Stomach (tissue), 9 donors: ENCODE results near the gene PALM. TPM values are rescaled to one million over a fixed set of nuclear protein-coding genes. Genes with fewer than 3 reads are reported as not detected.

Experiments used
- DNase-seq, 2 donors: peaks; one replicate each; pipeline versions ENCODE4 v3.0.0 to v3.0.0-alpha.2; 2013 to 2019
- H3K27ac ChIP-seq, 5 donors: fragments of 200-600 bp in 4 of 5; sonication (generic) in 4 of 5; one replicate each; pipeline ENCODE4 v1.5.1; 2013 to 2019; ENCODE audit warnings: mild to moderate bottlenecking in 1 of 5, moderate library complexity in 1 of 5
- H3K27me3 ChIP-seq, 3 donors: fragments of 200-600 bp; sonication (generic); one replicate each; pipeline ENCODE4 v1.5.1; 2017 to 2019; ENCODE audit warnings: mixed run types in 1 of 3
- H3K36me3 ChIP-seq, 4 donors: fragments of 200-600 bp; sonication (generic); 1 replicate in 3 of 4; 2 replicates in 1 of 4; pipeline ENCODE4 v1.5.1; 2016 to 2019
- H3K4me1 ChIP-seq, 4 donors: fragments of 200-600 bp; sonication (generic); one replicate each; pipeline ENCODE4 v1.5.1; 2016 to 2019
- H3K4me3 ChIP-seq, 4 donors: fragments of 200-600 bp; sonication (generic) in 3 of 4; one replicate each; pipeline ENCODE4 v1.5.1; 2016 to 2019; ENCODE audit warnings: mild to moderate bottlenecking in 1 of 4
- H3K9me3 ChIP-seq, 4 donors: fragments of 200-600 bp; sonication (generic); one replicate each; pipeline ENCODE4 v1.5.1; 2016 to 2019
- CTCF ChIP-seq, 7 experiments: fragments of 450-650 bp in 4 of 7; fragments of 200-600 bp in 3 of 7; sonication (generic) in 3 of 7; IDR thresholded peaks; one replicate each; pipeline ENCODE4 v1.5.1; 2016 to 2019; ENCODE audit warnings: antibody characterized with exemption in 7 of 7, control low read depth in 2 of 7, mild to moderate bottlenecking in 1 of 7
- EP300 ChIP-seq: sonication (generic); formaldehyde crosslinking; IDR thresholded peaks from one replicate; pipeline ENCODE4 v1.6.1; 2017; ENCODE audit warnings: antibody characterized with exemption
- POLR2A ChIP-seq, 4 donors: fragments of 450-650 bp; IDR thresholded peaks; one replicate each; pipeline ENCODE4 v1.6.1; 2016; ENCODE audit warnings: antibody characterized with exemption in 4 of 4, control low read depth in 2 of 4, mild to moderate bottlenecking in 1 of 4, moderate library complexity in 1 of 4
- POLR2AphosphoS5 ChIP-seq, 3 donors: sonication (generic); formaldehyde crosslinking; IDR thresholded peaks; one replicate each; pipeline ENCODE4 v1.6.1; 2016; ENCODE audit warnings: antibody characterized with exemption in 3 of 3
- WGBS, 5 donors: extraction: QIAGEN DNeasy Blood & Tissue Kit in 3 of 5; methylation state at CpG; one replicate each; pipeline versions ENCODE4 v1.1.5 to v1.1.7; 2013 to 2018; 5-methylcytosine and 5-hydroxymethylcytosine counted together
- intact Hi-C: fragments of 100-400 bp; cut with DNase I; formaldehyde crosslinking; loops from one replicate; pipeline ENCODE4 v1.15.1; 2023; ENCODE audit warnings: low total_unique reads
- polyA plus RNA-seq, 3 donors: library from polyadenylated mRNA; stranded (reverse); fragments of 200-250 nt; gene quantifications; one replicate each; pipeline ENCODE4 v1.2.3, GENCODE V29; 2013
- total RNA-seq, 5 donors: library from RNA; depleted of rRNA; stranded (reverse); fragments of >200 nt; gene quantifications; one replicate each; pipeline versions ENCODE4 v1.1.0 to v1.2.3, GENCODE V29; 2014 to 2016
- donor health status: healthy with polysubstance abuse.
- donor health status: Bipolar disorder and iron deficiency.
- donor health status: healthy.

PALM gene
- total and polyA plus RNA-seq, 8 donors: 9.8 to 88.9 (median 13.7) TPM

GRCh38 chr19:732148-733069, 23.7 kb downstream of the PALM start:
- no peaks in the 10 kb centered on the region for H3K9me3 ChIP-seq
- TF ChIP-seq EP300 (no peak), POLR2AphosphoS5 (IDR thresholded peaks at IDR 0.05) (no peak), POLR2A (IDR thresholded peaks at IDR 0.05) (no peak), CTCF (IDR thresholded peaks at IDR 0.05) (no peak)
- peaks cover 0 to 9% (median 7%) of the 10 kb centered on the region in 4 donors for H3K4me1 ChIP-seq
- H3K4me3 ChIP-seq: no peak overlapping the region
- intact Hi-C loops: loop anchor here (5.0 kb wide), 1 partner anchor 65 kb away; no protein-coding TSS in a partner anchor
- WGBS, 5 donors: 73 to 80% (median 75%) methylated on average over 23 to 24 of the region's 24 CpGs
- no peak overlapping the region for H3K27ac ChIP-seq
- peaks cover 0 to 32% (median 8%) of the 10 kb centered on the region in 4 donors for H3K36me3 ChIP-seq
- DNase-seq: no peak
- H3K27me3 ChIP-seq: no peaks in the 10 kb centered on the region

DNA sequence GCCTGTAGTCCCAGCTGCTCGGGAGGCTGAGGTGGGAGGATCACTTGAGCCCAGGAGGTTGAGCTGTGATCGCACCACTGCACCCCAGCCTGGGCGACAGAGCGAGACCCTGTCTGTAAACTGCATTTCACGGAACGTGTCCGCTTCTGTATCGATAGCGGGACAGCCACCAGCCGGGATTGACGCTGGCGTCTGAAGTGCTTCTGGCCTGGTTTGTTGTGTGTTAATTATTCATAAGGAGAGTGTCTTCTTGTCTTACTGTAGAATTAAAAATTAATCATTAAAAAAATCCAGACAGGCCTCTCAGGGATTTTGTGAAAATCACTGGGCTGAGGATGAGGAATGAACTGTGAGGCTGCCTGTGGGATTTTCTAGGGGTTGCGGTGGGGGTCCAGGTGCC, 26.0 kb downstream of the PALM start:
- no peak overlapping the region for H3K4me3 ChIP-seq
- H3K4me1 ChIP-seq: peaks cover 0 to 14% (median 13%) of the 10 kb centered on the region in 4 donors
- TF ChIP-seq POLR2AphosphoS5 (IDR thresholded peaks at IDR 0.05): no peak
- no peak for TF ChIP-seq EP300
- TF ChIP-seq POLR2A (IDR thresholded peaks at IDR 0.05): no peak
- intact Hi-C loops: loop anchor here (5.0 kb wide), 1 partner anchor 67 kb away; no protein-coding TSS in a partner anchor
- H3K27ac ChIP-seq: no peak overlapping the region
- WGBS, 5 donors: 82 to 95% (median 85%) methylated on average over 13 of the region's 13 CpGs
- peaks cover 0 to 7% (median 0%) of the 10 kb centered on the region in 3 donors for H3K27me3 ChIP-seq
- H3K9me3 ChIP-seq: no peaks in the 10 kb centered on the region
- H3K36me3 ChIP-seq: peaks cover 0 to 22% (median 7%) of the 10 kb centered on the region in 4 donors
- no peak for DNase-seq

DNA sequence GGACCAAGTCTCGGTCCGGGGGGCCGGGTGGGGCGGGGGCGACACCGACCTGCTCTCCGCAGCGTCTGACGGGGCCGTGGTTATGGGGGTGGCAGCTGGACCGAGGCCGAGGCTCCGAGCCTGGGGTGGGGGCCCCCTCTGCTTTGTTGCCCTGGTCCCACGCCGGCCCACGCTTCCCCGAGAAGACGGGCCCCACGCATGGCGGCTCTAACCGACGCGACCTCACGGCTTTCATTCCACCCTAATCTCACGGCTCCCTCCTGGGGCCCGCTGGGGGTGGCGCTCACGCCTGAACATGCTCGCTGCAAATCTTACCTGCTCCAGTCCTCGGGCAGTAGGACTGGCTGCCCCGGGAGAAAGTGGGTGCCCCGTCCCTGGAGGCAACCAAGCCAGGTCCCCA, 27.4 kb downstream of the PALM start:
- no peak overlapping the region for H3K4me3 ChIP-seq
- no peak for DNase-seq
- peaks cover 0 to 16% (median 9%) of the 10 kb centered on the region in 4 donors for H3K36me3 ChIP-seq
- H3K27ac ChIP-seq: no peak overlapping the region
- TF ChIP-seq POLR2AphosphoS5 (IDR thresholded peaks at IDR 0.05): no peak
- no peak for TF ChIP-seq EP300
- TF ChIP-seq CTCF (IDR thresholded peaks at IDR 0.05): no peak
- TF ChIP-seq POLR2A (IDR thresholded peaks at IDR 0.05): no peak
- H3K27me3 ChIP-seq: peaks cover 0 to 7% (median 0%) of the 10 kb centered on the region in 3 donors
- H3K4me1 ChIP-seq: peaks cover 0 to 14% (median 13%) of the 10 kb centered on the region in 4 donors
- intact Hi-C loops: no loop called here
- 80 to 95% (median 91%) methylated on average over 1 to 32 of the region's 32 CpGs for WGBS, 5 donors
- H3K9me3 ChIP-seq: no peaks in the 10 kb centered on the region

- intact Hi-C loops: no loop called here
- Histone ChIP-seq H3K27ac (no peak overlapping the region), H3K4me3 (no peak overlapping the region), H3K9me3 (no peaks in the 10 kb centered on the region), H3K36me3 (peaks cover 0 to 10% (median 6%) of the 10 kb centered on the region in 4 donors), H3K27me3 (peaks cover 0 to 7% (median 0%) of the 10 kb centered on the region in 3 donors), H3K4me1 (peaks cover 0 to 14% (median 13%) of the 10 kb centered on the region in 4 donors)
- TF ChIP-seq CTCF (IDR thresholded peaks at IDR 0.05): peak in 4 of 7 experiments; percentile 25 to 48 (median 36)
- no peak for TF ChIP-seq POLR2A (IDR thresholded peaks at IDR 0.05)
- 25 to 40% (median 37%) methylated on average over 20 to 22 of the region's 22 CpGs for WGBS, 5 donors
- DNase-seq: peak; percentile 52 to 68
Observed at GRCh38 chr19:737591-738093, 28.9 kb downstream of the PALM start.
